H9 (cell line): ENCODE measurements around the gene DPH7. TPM values are rescaled to one million over a fixed set of nuclear protein-coding genes. Genes with fewer than 3 reads are reported as not detected.

Experiments used
- DNase-seq: peaks from one replicate; pipeline ENCODE4 v3.0.0-alpha.2; 2017
- H2AFZ ChIP-seq: one replicate; pipeline ENCODE4 v1.6.1; 2013; ENCODE audit warnings: mild to moderate bottlenecking, low read length, control low read depth, moderate library complexity
- H2AK5ac ChIP-seq: 2 replicates; pipeline ENCODE4 v1.6.1; 2013; ENCODE audit warnings: low read length, control low read depth, mixed read lengths; ENCODE audit not compliant: insufficient read length
- H2BK120ac ChIP-seq: one replicate; pipeline ENCODE4 v1.6.1; 2013; ENCODE audit warnings: low read depth, mild to moderate bottlenecking, low read length, control low read depth, inconsistent platforms; ENCODE audit not compliant: poor library complexity, severe bottlenecking
- H2BK12ac ChIP-seq: 2 replicates; pipeline ENCODE4 v1.6.1; 2013; ENCODE audit warnings: low read length, control low read depth, mixed read lengths, low read depth; ENCODE audit not compliant: insufficient read length
- H2BK15ac ChIP-seq: 2 replicates; pipeline ENCODE4 v1.6.1; 2013; ENCODE audit warnings: low read depth, low read length, control low read depth
- H2BK20ac ChIP-seq: one replicate; pipeline ENCODE4 v1.6.1; 2013; ENCODE audit warnings: low read depth, mild to moderate bottlenecking, low read length, control low read depth, inconsistent platforms; ENCODE audit not compliant: poor library complexity, severe bottlenecking
- H2BK5ac ChIP-seq: 2 replicates; pipeline ENCODE4 v1.6.1; 2013; ENCODE audit warnings: low read length, control low read depth, mixed read lengths; ENCODE audit not compliant: insufficient read length
- H3K14ac ChIP-seq: 2 replicates; pipeline ENCODE4 v1.6.1; 2013; ENCODE audit warnings: low read length, control low read depth; ENCODE audit not compliant: insufficient read depth
- H3K18ac ChIP-seq: 2 replicates; pipeline ENCODE4 v1.6.1; 2013; ENCODE audit warnings: low read depth, mild to moderate bottlenecking, mixed read lengths, low read length, control low read depth; ENCODE audit not compliant: insufficient read length
- H3K23ac ChIP-seq: 2 replicates; pipeline ENCODE4 v1.6.1; 2013; ENCODE audit warnings: low read length, control low read depth, mixed read lengths, low read depth; ENCODE audit not compliant: insufficient read length
- H3K23me2 ChIP-seq: 2 replicates; pipeline ENCODE4 v1.6.1; 2013; ENCODE audit warnings: low read depth, mild to moderate bottlenecking, mixed read lengths, low read length, control low read depth; ENCODE audit not compliant: insufficient read length, poor library complexity, severe bottlenecking
- H3K27ac ChIP-seq: 2 replicates; pipeline ENCODE4 v1.5.1; 2013; ENCODE audit warnings: low read length, control low read depth, mixed read lengths, low read depth; ENCODE audit not compliant: insufficient read length
- H3K27me3 ChIP-seq: 2 replicates; pipeline ENCODE4 v1.6.1; 2013; ENCODE audit warnings: low read length, control low read depth, inconsistent platforms; ENCODE audit not compliant: insufficient read depth
- H3K4ac ChIP-seq: 2 replicates; pipeline ENCODE4 v1.6.1; 2013; ENCODE audit warnings: low read depth, mild to moderate bottlenecking, control low read depth, inconsistent platforms, low read length, moderate library complexity
- H3K4me1 ChIP-seq: 2 replicates; pipeline ENCODE4 v1.6.1; 2013; ENCODE audit warnings: low read length, control low read depth, inconsistent platforms; ENCODE audit not compliant: insufficient read depth
- H3K4me2 ChIP-seq: 2 replicates; pipeline ENCODE4 v1.6.1; 2013; ENCODE audit warnings: low read length, control low read depth, mixed read lengths; ENCODE audit not compliant: insufficient read length, insufficient read depth
- H3K56ac ChIP-seq: 2 replicates; pipeline ENCODE4 v1.6.1; 2013; ENCODE audit warnings: low read depth, mild to moderate bottlenecking, mixed read lengths, low read length, control low read depth; ENCODE audit not compliant: insufficient read length
- H3K79me1 ChIP-seq: 2 replicates; pipeline ENCODE4 v1.6.1; 2013; ENCODE audit warnings: low read depth, mild to moderate bottlenecking, moderate library complexity, low read length, control low read depth, inconsistent platforms; ENCODE audit not compliant: insufficient read depth, poor library complexity, severe bottlenecking
- H3K79me2 ChIP-seq: 2 replicates; pipeline ENCODE4 v1.6.1; 2013; ENCODE audit warnings: low read length, control low read depth, inconsistent platforms; ENCODE audit not compliant: insufficient read depth
- H3K9ac ChIP-seq: 2 replicates; pipeline ENCODE4 v1.6.1; 2013; ENCODE audit warnings: low read length, control low read depth, mixed read lengths; ENCODE audit not compliant: insufficient read length; ENCODE audit errors: extremely low read depth
- H3K9me3 ChIP-seq: one replicate; pipeline ENCODE4 v1.6.1; 2013; ENCODE audit warnings: low read depth, low read length, inconsistent platforms; ENCODE audit not compliant: control insufficient read depth
- H3T11ph ChIP-seq: one replicate; pipeline ENCODE4 v1.6.1; 2013; ENCODE audit warnings: mild to moderate bottlenecking, low read length, control low read depth, inconsistent platforms
- H4K20me1 ChIP-seq: one replicate; pipeline ENCODE4 v1.6.1; 2013; ENCODE audit not compliant: control insufficient read depth, insufficient read length, insufficient read depth
- H4K5ac ChIP-seq: 2 replicates; pipeline ENCODE4 v1.6.1; 2013; ENCODE audit warnings: low read depth, mild to moderate bottlenecking, mixed read lengths, low read length, control low read depth; ENCODE audit not compliant: insufficient read length
- H4K8ac ChIP-seq: replicated peaks from 2 replicates; pipeline ENCODE4 v1.6.1; 2013; ENCODE audit warnings: low read length, control low read depth, mixed read lengths, low read depth; ENCODE audit not compliant: insufficient read length
- H4K91ac ChIP-seq: 2 replicates; pipeline ENCODE4 v1.6.1; 2013; ENCODE audit warnings: low read depth, mild to moderate bottlenecking, moderate library complexity, mixed read lengths, low read length, control low read depth; ENCODE audit not compliant: insufficient read length
- H3K27ac Mint-ChIP-seq, 3 experiments: 2 replicates in 2 of 3; 3 replicates in 1 of 3; pipeline ENCODE4 v1.8.0; 2020 to 2021; ENCODE audit warnings: mixed read lengths in 3 of 3, mild to moderate bottlenecking in 1 of 3, moderate library complexity in 1 of 3
- H3K27me3 Mint-ChIP-seq: 2 replicates; pipeline ENCODE4 v1.8.0; 2021; ENCODE audit warnings: low read depth, mild to moderate bottlenecking, moderate library complexity, mixed read lengths
- H3K36me3 Mint-ChIP-seq, 3 experiments: 2 replicates in 2 of 3; 3 replicates in 1 of 3; pipeline ENCODE4 v1.8.0; 2020 to 2021; ENCODE audit warnings: low read depth in 3 of 3, mixed read lengths in 3 of 3; ENCODE audit not compliant: insufficient read depth in 1 of 3
- H3K4me1 Mint-ChIP-seq, 2 experiments: 2 replicates each; pipeline ENCODE4 v1.8.0; 2020; ENCODE audit warnings: mixed read lengths in 2 of 2
- H3K4me3 Mint-ChIP-seq, 2 experiments: 2 replicates in 1 of 2; 3 replicates in 1 of 2; pipeline ENCODE4 v1.8.0; 2020 to 2021; ENCODE audit warnings: mild to moderate bottlenecking in 2 of 2, mixed read lengths in 2 of 2, moderate library complexity in 1 of 2
- H3K9me3 Mint-ChIP-seq, 2 experiments: 2 replicates in 1 of 2; 3 replicates in 1 of 2; pipeline ENCODE4 v1.8.0; 2020; ENCODE audit warnings: mild to moderate bottlenecking in 2 of 2, mixed read lengths in 2 of 2, moderate library complexity in 1 of 2
- WGBS: extraction: QIAGEN DNeasy Blood & Tissue Kit; methylation state at CpG from one replicate; pipeline ENCODE4 v1.1.7; 2013; ENCODE audit warnings: missing lambda C conversion rate, low lambda C conversion rate, mixed read lengths; ENCODE audit not compliant: insufficient read length; ENCODE audit errors: extremely low coverage; 5-methylcytosine and 5-hydroxymethylcytosine counted together
- total RNA-seq: library from RNA; stranded (reverse); gene quantifications from 2 replicates; pipeline ENCODE4 v1.2.1, GENCODE V29; 2021
- TF ChIP-seq, protein P1 (sequence below): fragments of 200-600 bp; sonication (generic); conservative IDR thresholded peaks from 3 replicates; pipeline ENCODE4 v1.8.0; 2021; ENCODE audit warnings: antibody characterized with exemption, mild to moderate bottlenecking

Gene DPH7
- total RNA-seq, 1 experiment from 2014 or later = 51.3 TPM

DNA sequence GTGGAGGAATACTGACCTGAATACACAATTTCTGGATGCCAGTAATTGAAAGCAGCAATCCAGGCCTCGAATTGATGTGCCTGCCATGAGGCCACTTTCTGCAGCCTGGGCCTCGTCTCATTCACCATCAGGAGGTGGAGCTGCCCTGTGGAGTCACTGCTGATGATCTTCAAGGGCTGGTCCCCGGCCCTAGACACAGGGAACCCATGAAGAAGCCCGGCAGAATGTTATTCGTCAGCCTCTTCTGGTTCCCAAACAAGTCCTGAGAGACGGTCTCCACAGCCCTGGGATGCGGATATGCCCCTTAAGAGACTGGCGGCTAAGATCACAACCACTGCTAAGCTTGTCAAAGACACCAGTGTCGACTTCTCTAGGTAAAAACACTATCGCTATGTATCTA is 4.5 kb downstream of the DPH7 start:
- Histone ChIP-seq H4K8ac (no peak overlapping the region), H3K4me2 (no peak overlapping the region), H3T11ph (no peak overlapping the region), H2BK15ac (no peak overlapping the region), H3K14ac (no peak overlapping the region), H3K18ac (no peak overlapping the region), H4K91ac (no peak overlapping the region), H2BK20ac (no peak overlapping the region), H4K20me1 (no peaks in the 10 kb centered on the region), H2AK5ac (no peak overlapping the region), H3K9ac (no peak overlapping the region), H2AFZ (no peak overlapping the region), H3K27ac (no peak overlapping the region), H2BK120ac (no peak overlapping the region), H3K79me2 (peaks cover 10% of the 10 kb centered on the region; the same call in 1 of the 2 replicates), H3K79me1 (peaks cover 17% of the 10 kb centered on the region), H3K9me3 (no peaks in the 10 kb centered on the region), H2BK5ac (no peak overlapping the region), H3K4ac (no peak overlapping the region), H3K56ac (no peak overlapping the region), H2BK12ac (no peak overlapping the region), H4K5ac (no peak overlapping the region), H3K4me1 (peaks cover 4% of the 10 kb centered on the region; the same call in 1 of the 2 replicates), H3K23me2 (peaks cover 11% of the 10 kb centered on the region), H3K27me3 (no peaks in the 10 kb centered on the region), H3K23ac (no peak overlapping the region)
- Mint-ChIP-seq H3K4me1 (peaks cover 13 to 14% of the 10 kb centered on the region in 2 experiments), H3K27me3 (no peaks in the 10 kb centered on the region), H3K9me3 (no peaks in the 10 kb centered on the region), H3K36me3 (peaks cover 49 to 59% (median 58%) of the 10 kb centered on the region in 3 experiments), H3K27ac (no peak overlapping the region), H3K4me3 (no peak overlapping the region)
- no CpG with 5 or more reads among the region's 10 CpGs for WGBS
- no peak for DNase-seq
- TF ChIP-seq, protein P1, sequence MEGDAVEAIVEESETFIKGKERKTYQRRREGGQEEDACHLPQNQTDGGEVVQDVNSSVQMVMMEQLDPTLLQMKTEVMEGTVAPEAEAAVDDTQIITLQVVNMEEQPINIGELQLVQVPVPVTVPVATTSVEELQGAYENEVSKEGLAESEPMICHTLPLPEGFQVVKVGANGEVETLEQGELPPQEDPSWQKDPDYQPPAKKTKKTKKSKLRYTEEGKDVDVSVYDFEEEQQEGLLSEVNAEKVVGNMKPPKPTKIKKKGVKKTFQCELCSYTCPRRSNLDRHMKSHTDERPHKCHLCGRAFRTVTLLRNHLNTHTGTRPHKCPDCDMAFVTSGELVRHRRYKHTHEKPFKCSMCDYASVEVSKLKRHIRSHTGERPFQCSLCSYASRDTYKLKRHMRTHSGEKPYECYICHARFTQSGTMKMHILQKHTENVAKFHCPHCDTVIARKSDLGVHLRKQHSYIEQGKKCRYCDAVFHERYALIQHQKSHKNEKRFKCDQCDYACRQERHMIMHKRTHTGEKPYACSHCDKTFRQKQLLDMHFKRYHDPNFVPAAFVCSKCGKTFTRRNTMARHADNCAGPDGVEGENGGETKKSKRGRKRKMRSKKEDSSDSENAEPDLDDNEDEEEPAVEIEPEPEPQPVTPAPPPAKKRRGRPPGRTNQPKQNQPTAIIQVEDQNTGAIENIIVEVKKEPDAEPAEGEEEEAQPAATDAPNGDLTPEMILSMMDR = no peak
